Measurements from ENCODE around the gene PDZD7. TPM values are rescaled to one million over a fixed set of nuclear protein-coding genes. Genes with fewer than 3 reads are reported as not detected.
A peak's percentile ranks its signal among the peaks of the same experiment; 100 is the strongest.

PDZD7 gene
- polyA plus RNA-seq, 1 of the 3 experiments (the other 2 are of a cell fraction) = 1.9 TPM

- Histone ChIP-seq H3K36me3 (replicated peaks in 1 of 2; ENCODE audit: control insufficient read depth in 1 of 2, insufficient read depth in 2 of 2, low read length in 1 of 2) (no peaks in the 10 kb centered on the region), H3K9me2 (no peaks in the 10 kb centered on the region), H3K79me2 (ENCODE audit: insufficient read depth) (no peaks in the 10 kb centered on the region), H3K4me2 (no peak overlapping the region), H3K27ac (ENCODE audit: low read depth in 2 of 2, low read length in 1 of 2) (peak overlapping the region in 1 of 2 experiments; percentile 13; a peak in 1 of 4 replicates), H3F3A (replicated peaks; ENCODE audit: insufficient read depth) (peaks cover 18% of the 10 kb centered on the region), H3K9ac (no peak overlapping the region), H2AFZ (ENCODE audit: low read depth) (no peak overlapping the region), H3K4me3 (ENCODE audit: low read depth in 2 of 2, low read length in 1 of 2) (no peak overlapping the region), H3K27me3 (ENCODE audit: insufficient read depth) (no peaks in the 10 kb centered on the region), H3K4me1 (ENCODE audit: control insufficient read depth in 1 of 2, insufficient read depth in 2 of 2, low read depth in 1 of 2, low read length in 1 of 2) (peaks cover 8 to 19% of the 10 kb centered on the region in 2 experiments; a peak in 3 of 4 replicates), H3K9me3 (no peaks in the 10 kb centered on the region), H4K20me1 (ENCODE audit: insufficient read depth) (no peaks in the 10 kb centered on the region)
- no peak for TF ChIP-seq GATA2 (CRISPR knock-in tag; IDR thresholded peaks at IDR 0.05)
- TF ChIP-seq, protein P1, sequence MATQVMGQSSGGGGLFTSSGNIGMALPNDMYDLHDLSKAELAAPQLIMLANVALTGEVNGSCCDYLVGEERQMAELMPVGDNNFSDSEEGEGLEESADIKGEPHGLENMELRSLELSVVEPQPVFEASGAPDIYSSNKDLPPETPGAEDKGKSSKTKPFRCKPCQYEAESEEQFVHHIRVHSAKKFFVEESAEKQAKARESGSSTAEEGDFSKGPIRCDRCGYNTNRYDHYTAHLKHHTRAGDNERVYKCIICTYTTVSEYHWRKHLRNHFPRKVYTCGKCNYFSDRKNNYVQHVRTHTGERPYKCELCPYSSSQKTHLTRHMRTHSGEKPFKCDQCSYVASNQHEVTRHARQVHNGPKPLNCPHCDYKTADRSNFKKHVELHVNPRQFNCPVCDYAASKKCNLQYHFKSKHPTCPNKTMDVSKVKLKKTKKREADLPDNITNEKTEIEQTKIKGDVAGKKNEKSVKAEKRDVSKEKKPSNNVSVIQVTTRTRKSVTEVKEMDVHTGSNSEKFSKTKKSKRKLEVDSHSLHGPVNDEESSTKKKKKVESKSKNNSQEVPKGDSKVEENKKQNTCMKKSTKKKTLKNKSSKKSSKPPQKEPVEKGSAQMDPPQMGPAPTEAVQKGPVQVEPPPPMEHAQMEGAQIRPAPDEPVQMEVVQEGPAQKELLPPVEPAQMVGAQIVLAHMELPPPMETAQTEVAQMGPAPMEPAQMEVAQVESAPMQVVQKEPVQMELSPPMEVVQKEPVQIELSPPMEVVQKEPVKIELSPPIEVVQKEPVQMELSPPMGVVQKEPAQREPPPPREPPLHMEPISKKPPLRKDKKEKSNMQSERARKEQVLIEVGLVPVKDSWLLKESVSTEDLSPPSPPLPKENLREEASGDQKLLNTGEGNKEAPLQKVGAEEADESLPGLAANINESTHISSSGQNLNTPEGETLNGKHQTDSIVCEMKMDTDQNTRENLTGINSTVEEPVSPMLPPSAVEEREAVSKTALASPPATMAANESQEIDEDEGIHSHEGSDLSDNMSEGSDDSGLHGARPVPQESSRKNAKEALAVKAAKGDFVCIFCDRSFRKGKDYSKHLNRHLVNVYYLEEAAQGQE (IDR thresholded peaks at IDR 0.05; ENCODE audit: low read depth, low read length) = no peak
- no peak for TF ChIP-seq USF2 (IDR thresholded peaks at IDR 0.05; ENCODE audit: borderline replicate concordance, low read depth, low read length)
- no peak for TF ChIP-seq TAF1 (IDR thresholded peaks at IDR 0.05; ENCODE audit: borderline replicate concordance, low read depth, low read length)
- TF ChIP-seq IRF3 (IDR thresholded peaks at IDR 0.05; ENCODE audit: low read depth, low read length) = no peak
- TF ChIP-seq ELF1 (IDR thresholded peaks at IDR 0.05) = no peak
- no peak for TF ChIP-seq ZBTB33 (IDR thresholded peaks at IDR 0.05; ENCODE audit: borderline replicate concordance, low read depth)
- TF ChIP-seq JUND (IDR thresholded peaks at IDR 0.05) = no peak
- ChIA-PET POLR2A (interaction anchor here (1.3 kb wide), 1 partner anchor 18 kb away, joined by 5 read pairs; no protein-coding TSS in a partner anchor), CTCF (interaction anchor here (0.6 to 7.2 kb wide), 10 partner anchors 14 to 321 kb away, joined by 3 to 443 read pairs (median 33); partner anchors contain the start of genes LZTS2, MRPL43, PDZD7 and SFXN3)
- DNase-seq = no peak
- WGBS (ENCODE audit: low lambda C conversion rate) = 88% methylated on average over 5 of the region's 8 CpGs
Observed at GRCh38 chr10:101015582-101015973, 15.4 kb downstream of the PDZD7 start.
